T-cell (primary cell): ENCODE data around the gene FGD3. TPM values are rescaled to one million over a fixed set of nuclear protein-coding genes. Genes with fewer than 3 reads are reported as not detected.
A peak's percentile ranks its signal among the peaks of the same experiment; 100 is the strongest.

Source experiments
- ATAC-seq, 4 experiments: fragments of 200-7000 bp in 3 of 4; fragments of 150-1000 bp in 1 of 4; cut with Tn5 transposase; replicated peaks in 1 of 4; 1 replicate in 3 of 4; 2 replicates in 1 of 4; pipeline ENCODE4 v1.10.0; 2021; ENCODE audit warnings: moderate library complexity in 3 of 4, mild to moderate bottlenecking in 2 of 4, moderate number of reproducible peaks in 1 of 4
- CTCF ChIA-PET, 2 donors: fragments of 300-600 bp; sonication (Branson Sonifier 250); formaldehyde crosslinking; loops; one replicate each; lab custom pipeline; 2022; ENCODE audit warnings: antibody characterized with exemption in 2 of 2; lab: Charles Lee
- POLR2A ChIA-PET, 2 donors: fragments of 300-600 bp; sonication (Branson Sonifier 250); formaldehyde crosslinking; loops; one replicate each; lab custom pipeline; 2022; ENCODE audit warnings: antibody characterized with exemption in 2 of 2; lab: Charles Lee
- DNase-seq, 35 experiments: peaks; one replicate each; pipeline versions ENCODE4 v3.0.0 to v3.0.0-alpha.2; 2013 to 2023
- H3K27ac ChIP-seq: one replicate; pipeline ENCODE4 v1.5.1; 2013; ENCODE audit warnings: low read length
- H3K27me3 ChIP-seq, 2 experiments: replicated peaks in 1 of 2; 1 replicate in 1 of 2; 2 replicates in 1 of 2; pipeline versions ENCODE4 v1.6.1 to v1.7.0; 2013; ENCODE audit warnings: low read length in 1 of 2, mixed read lengths in 1 of 2; ENCODE audit not compliant: control insufficient read depth in 2 of 2, insufficient read depth in 2 of 2; ENCODE audit errors: extremely low read depth in 1 of 2
- H3K36me3 ChIP-seq, 2 donors: 1 replicate in 1 of 2; 2 replicates in 1 of 2; pipeline versions ENCODE4 v1.6.1 to v1.7.0; 2013; ENCODE audit warnings: low read length in 1 of 2; ENCODE audit not compliant: control insufficient read depth in 2 of 2, insufficient read depth in 1 of 2; ENCODE audit errors: extremely low read depth in 1 of 2
- H3K4me1 ChIP-seq, 2 experiments: 1 replicate in 1 of 2; 2 replicates in 1 of 2; pipeline versions ENCODE4 v1.6.1 to v1.7.0; 2013; ENCODE audit warnings: low read length in 2 of 2, mixed read lengths in 1 of 2; ENCODE audit not compliant: insufficient read depth in 2 of 2, control insufficient read depth in 1 of 2; ENCODE audit errors: extremely low read depth in 1 of 2
- H3K4me3 ChIP-seq, 2 donors: 1 replicate in 1 of 2; 2 replicates in 1 of 2; pipeline versions ENCODE4 v1.5.1 to v1.7.0; 2013; ENCODE audit warnings: mild to moderate bottlenecking in 2 of 2, low read length in 1 of 2, moderate library complexity in 1 of 2; ENCODE audit not compliant: control insufficient read depth in 1 of 2; ENCODE audit errors: extremely low read depth in 1 of 2
- H3K9me3 ChIP-seq: 2 replicates; pipeline ENCODE4 v1.7.0; 2013
- H3K27ac Mint-ChIP-seq, 2 donors: one replicate each; pipeline ENCODE4 v1.8.0; 2020 to 2021; ENCODE audit warnings: mild to moderate bottlenecking in 2 of 2, mixed read lengths in 2 of 2
- H3K27me3 Mint-ChIP-seq, 2 donors: one replicate each; pipeline ENCODE4 v1.8.0; 2021 to 2022; ENCODE audit warnings: mixed read lengths in 2 of 2
- H3K36me3 Mint-ChIP-seq: one replicate; pipeline ENCODE4 v1.8.0; 2021; ENCODE audit warnings: mixed read lengths
- H3K4me1 Mint-ChIP-seq, 3 donors: one replicate each; pipeline ENCODE4 v1.8.0; 2020 to 2022; ENCODE audit warnings: mixed read lengths in 3 of 3, mild to moderate bottlenecking in 1 of 3
- H3K4me3 Mint-ChIP-seq, 3 donors: one replicate each; pipeline ENCODE4 v1.8.0; 2020 to 2022; ENCODE audit warnings: mild to moderate bottlenecking in 3 of 3, mixed read lengths in 3 of 3, moderate library complexity in 3 of 3
- H3K9me3 Mint-ChIP-seq, 3 donors: one replicate each; pipeline ENCODE4 v1.8.0; 2020 to 2022; ENCODE audit warnings: mixed read lengths in 3 of 3
- WGBS: methylation state at CpG from one replicate; pipeline ENCODE4 v1.1.5; 2013; ENCODE audit warnings: missing lambda C conversion rate; ENCODE audit not compliant: insufficient coverage; 5-methylcytosine and 5-hydroxymethylcytosine counted together
- total RNA-seq, 35 experiments: library from RNA in 6 of 35; stranded (reverse) in 6 of 35; fragments of 120-200 nt in 1 of 35; gene quantifications; one replicate each; pipeline versions ENCODE4 v1.2.1 to v1.2.4 and lab custom pipeline; 2013 to 2026

Gene FGD3
- total RNA-seq, 5 donors from 2014 or later (not counting 1 experiment from before 2014, with no cell fraction given) = 188 to 349 (median 293) TPM

DNA sequence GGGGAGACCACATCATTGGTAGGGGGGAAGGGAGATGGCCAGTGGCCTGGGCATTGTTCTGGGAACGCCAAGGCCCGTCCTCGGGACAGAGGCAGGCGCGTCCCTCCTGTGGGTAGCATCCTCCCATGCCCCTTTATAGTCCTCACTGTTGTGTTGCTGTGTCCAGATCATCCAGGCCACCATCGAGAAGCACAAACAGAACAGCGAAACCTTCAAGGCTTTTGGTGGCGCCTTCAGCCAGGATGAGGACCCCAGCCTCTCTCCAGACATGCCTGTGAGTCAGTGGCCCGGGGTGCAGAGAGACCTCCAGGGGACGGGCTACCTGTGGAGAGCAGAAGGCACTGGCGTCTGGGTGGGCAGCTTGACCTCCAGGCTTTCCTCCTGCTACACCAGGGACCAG lies 72.8 kb downstream of the FGD3 start:
- peaks cover 12 to 65% of the 10 kb centered on the region in 2 experiments for H3K4me1 ChIP-seq
- ChIA-PET CTCF (interaction anchor here in 1 of 2 donors (1.0 kb wide), 1 partner anchor 44 kb away, joined by 3 read pairs; no protein-coding TSS in a partner anchor), POLR2A (no interaction called here)
- 93% methylated on average over 4 of the region's 11 CpGs for WGBS
- Mint-ChIP-seq H3K4me1 (peaks cover 60 to 67% (median 63%) of the 10 kb centered on the region in 3 donors), H3K9me3 (no peaks in the 10 kb centered on the region), H3K27me3 (no peaks in the 10 kb centered on the region), H3K4me3 (no peak overlapping the region), H3K36me3 (peaks cover 61% of the 10 kb centered on the region), H3K27ac (peak overlapping the region; percentile 80 to 91)
- DNase-seq (no peak), ATAC-seq (no peak)
- no peaks in the 10 kb centered on the region for H3K9me3 ChIP-seq
- H3K36me3 ChIP-seq = peaks cover 19 to 99% of the 10 kb centered on the region in 2 donors
- H3K27ac ChIP-seq = peak overlapping the region; percentile 67
- H3K4me3 ChIP-seq = no peak overlapping the region
- no peaks in the 10 kb centered on the region for H3K27me3 ChIP-seq

DNA sequence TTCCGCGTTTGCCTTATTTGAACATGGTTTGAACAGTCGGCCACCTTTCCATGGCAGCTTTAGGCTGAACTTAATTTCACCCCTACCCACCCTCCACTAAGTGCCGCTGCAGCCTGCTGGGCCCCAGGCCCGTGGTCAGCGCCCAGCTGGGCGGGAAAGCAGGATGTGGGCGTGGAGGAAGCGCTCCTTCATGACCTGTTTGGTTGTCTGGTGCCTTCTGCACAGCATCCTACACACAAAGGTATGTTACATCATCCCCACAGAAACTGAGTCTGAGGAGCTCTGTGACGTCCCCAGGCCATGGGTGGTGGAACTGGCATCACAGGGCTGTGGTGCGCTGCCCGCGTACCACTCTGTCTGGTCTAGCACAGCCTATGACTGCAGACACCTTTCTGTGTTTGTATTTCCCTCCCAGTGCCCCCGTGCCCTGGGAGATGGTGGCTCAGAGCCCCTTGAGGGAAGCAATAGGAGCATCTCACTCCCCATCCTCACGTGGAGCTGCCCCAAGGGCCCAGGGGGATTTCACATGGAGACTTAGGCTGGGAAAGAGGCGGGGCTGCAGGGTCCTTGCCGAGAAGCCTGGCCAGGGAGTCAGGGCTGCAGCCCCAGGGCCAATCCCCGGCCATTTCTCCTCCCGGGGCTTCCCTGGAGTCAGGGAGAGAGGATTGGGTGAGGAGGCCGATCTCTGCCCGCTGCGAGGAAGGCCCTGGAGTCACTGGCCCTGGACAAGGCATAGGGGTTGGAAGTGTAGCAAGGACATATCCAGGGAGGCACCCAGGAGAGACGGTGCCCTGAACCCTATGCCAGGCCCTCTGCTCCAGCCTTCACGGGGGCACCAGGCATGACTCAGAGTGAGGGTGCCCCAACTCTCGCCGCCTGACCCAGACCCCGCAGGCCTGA lies 73.7 kb downstream of the FGD3 start:
- peak overlapping the region in 1 of 3 donors; percentile 28 for H3K4me3 Mint-ChIP-seq
- H3K27me3 Mint-ChIP-seq = no peaks in the 10 kb centered on the region
- Histone ChIP-seq H3K4me3 (no peak overlapping the region), H3K27ac (peak overlapping the region; percentile 67), H3K4me1 (peaks cover 21 to 74% of the 10 kb centered on the region in 2 experiments), H3K36me3 (peaks cover 14 to 92% of the 10 kb centered on the region in 2 donors), H3K27me3 (no peaks in the 10 kb centered on the region), H3K9me3 (no peaks in the 10 kb centered on the region)
- H3K27ac Mint-ChIP-seq = peak overlapping the region; percentile 96 to 99
- ChIA-PET POLR2A (no interaction called here), CTCF (interaction anchor here in 1 of 2 donors (0.6 to 1.0 kb wide), 2 partner anchors 43 to 139 kb away, joined by 3 read pairs; no protein-coding TSS in a partner anchor)
- peaks cover 66 to 75% (median 69%) of the 10 kb centered on the region in 3 donors for H3K4me1 Mint-ChIP-seq
- no peaks in the 10 kb centered on the region for H3K9me3 Mint-ChIP-seq
- peak in 2 of 4 experiments; percentile 24 to 91 for ATAC-seq
- H3K36me3 Mint-ChIP-seq = peaks cover 61% of the 10 kb centered on the region
- 85% methylated on average over 10 of the region's 27 CpGs for WGBS
- peak in 25 of 35 experiments; percentile 4 to 71 (median 54) for DNase-seq

DNA sequence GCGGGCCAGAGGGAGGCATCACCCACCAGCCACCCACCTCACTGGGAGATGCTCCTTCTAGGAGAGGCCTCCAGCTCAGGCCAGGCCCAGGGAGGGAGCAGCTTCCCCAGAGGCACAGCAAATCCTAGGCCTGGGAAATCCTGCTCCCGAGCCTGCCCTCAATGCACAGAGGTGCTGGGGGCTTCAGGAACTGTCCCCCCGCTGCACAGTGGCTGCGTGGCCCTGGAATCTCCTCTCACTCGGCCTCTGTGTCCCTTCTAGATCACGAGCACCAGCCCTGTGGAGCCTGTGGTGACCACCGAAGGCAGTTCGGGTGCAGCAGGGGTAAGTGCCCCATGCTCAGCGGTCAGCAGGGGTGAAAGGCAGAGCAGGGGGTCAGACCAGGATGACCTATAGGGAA lies 74.7 kb downstream of the FGD3 start:
- DNase-seq (no peak), ATAC-seq (no peak)
- H3K27me3 Mint-ChIP-seq = no peaks in the 10 kb centered on the region
- peak overlapping the region; percentile 96 to 99 for H3K27ac Mint-ChIP-seq
- H3K4me3 Mint-ChIP-seq = peak overlapping the region in 1 of 3 donors; percentile 7
- Histone ChIP-seq H3K4me3 (no peak overlapping the region), H3K36me3 (peaks cover 19 to 92% of the 10 kb centered on the region in 2 donors), H3K27me3 (no peaks in the 10 kb centered on the region), H3K27ac (peak overlapping the region; percentile 67), H3K4me1 (peaks cover 32 to 84% of the 10 kb centered on the region in 2 experiments), H3K9me3 (no peaks in the 10 kb centered on the region)
- no peaks in the 10 kb centered on the region for H3K9me3 Mint-ChIP-seq
- 95% methylated on average over 8 of the region's 9 CpGs for WGBS
- peaks cover 75 to 86% (median 80%) of the 10 kb centered on the region in 3 donors for H3K4me1 Mint-ChIP-seq
- ChIA-PET CTCF (no interaction called here), POLR2A (no interaction called here)
- peaks cover 61% of the 10 kb centered on the region for H3K36me3 Mint-ChIP-seq

DNA sequence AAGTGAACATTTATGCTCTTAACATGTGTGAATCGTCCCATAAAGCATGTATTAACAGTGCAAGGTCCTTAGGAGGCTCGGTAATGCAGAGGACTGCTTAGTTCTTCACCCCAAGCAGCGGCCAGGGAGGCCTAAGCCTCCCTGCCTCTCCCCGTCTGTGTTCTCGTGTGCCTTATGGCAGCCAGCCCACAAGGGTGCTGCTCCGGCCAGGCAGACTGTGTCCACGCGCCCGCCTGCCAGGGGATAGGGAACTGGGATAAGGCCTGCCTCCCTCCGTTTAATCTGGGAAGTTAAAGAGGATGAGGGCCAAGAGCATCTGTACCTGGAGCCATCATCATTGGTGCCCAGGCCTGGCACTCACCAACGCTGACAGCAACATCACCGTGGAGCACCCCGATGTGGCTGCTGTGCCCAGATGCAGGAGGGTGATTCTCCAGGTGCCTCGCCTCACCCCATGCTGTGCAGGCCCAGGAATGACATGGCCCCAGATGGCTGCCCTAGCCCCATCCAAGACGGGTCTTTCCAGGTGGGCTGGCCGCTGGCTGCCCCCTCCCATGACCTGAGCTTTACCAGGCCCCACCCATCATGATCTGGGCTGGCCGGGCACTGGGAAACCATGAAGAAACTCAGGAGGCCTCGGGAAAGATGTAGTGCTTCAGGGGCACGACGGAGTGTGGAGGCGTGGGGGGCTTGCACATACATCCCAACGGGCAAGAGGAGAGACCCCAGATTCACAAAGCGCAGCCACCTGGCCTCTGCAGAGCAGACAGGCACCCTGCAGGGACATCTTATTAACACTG lies 75.6 kb downstream of the FGD3 start:
- no peak for DNase-seq
- peak overlapping the region; percentile 96 to 99 for H3K27ac Mint-ChIP-seq
- no peaks in the 10 kb centered on the region for H3K9me3 Mint-ChIP-seq
- H3K4me1 Mint-ChIP-seq = peaks cover 84 to 91% (median 84%) of the 10 kb centered on the region in 3 donors
- no peak for ATAC-seq
- CTCF ChIA-PET = no interaction called here
- peak overlapping the region; percentile 67 for H3K27ac ChIP-seq
- H3K36me3 Mint-ChIP-seq = peaks cover 58% of the 10 kb centered on the region
- peaks cover 39 to 86% of the 10 kb centered on the region in 2 experiments for H3K4me1 ChIP-seq
- no peak overlapping the region for H3K4me3 ChIP-seq
- POLR2A ChIA-PET = interaction anchor here in 1 of 2 donors (0.7 kb wide), 1 partner anchor 8 kb away, joined by 5 read pairs; no protein-coding TSS in a partner anchor
- 96% methylated on average over 21 of the region's 23 CpGs for WGBS
- no peaks in the 10 kb centered on the region for H3K27me3 Mint-ChIP-seq
- H3K36me3 ChIP-seq = peaks cover 20 to 86% of the 10 kb centered on the region in 2 donors
- H3K4me3 Mint-ChIP-seq = peak overlapping the region in 1 of 3 donors; percentile 68
- no peaks in the 10 kb centered on the region for H3K9me3 ChIP-seq
- no peaks in the 10 kb centered on the region for H3K27me3 ChIP-seq

DNA sequence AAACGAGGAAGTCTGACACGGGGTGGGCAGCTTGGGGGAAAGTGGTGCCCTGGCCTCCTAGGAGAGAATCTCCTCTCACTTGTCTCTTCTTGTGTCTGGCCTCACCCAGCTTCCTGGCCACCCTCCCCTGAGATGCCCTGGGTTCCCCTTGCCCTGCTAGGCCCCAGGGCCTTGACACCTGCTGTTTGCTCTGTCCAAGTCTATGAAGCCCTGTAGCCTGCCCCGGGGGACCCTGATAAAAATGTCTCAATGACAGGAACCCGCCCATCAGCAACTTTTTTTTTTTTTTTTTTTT lies 76.1 kb downstream of the FGD3 start:
- H3K27me3 Mint-ChIP-seq = no peaks in the 10 kb centered on the region
- peaks cover 84 to 92% (median 84%) of the 10 kb centered on the region in 3 donors for H3K4me1 Mint-ChIP-seq

DNA sequence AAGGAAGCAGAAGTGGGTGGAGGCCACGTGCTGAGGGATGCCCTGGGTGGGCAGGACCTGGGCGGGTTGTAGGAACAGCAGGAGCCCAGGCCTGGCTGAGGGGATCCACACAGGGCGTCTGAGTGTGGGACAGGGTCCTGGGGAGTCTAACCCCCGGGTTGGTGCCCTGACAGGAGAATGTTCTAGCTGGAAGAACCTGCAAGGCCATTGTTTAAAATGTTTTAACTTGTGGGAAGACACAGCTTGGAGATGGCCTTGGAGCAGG lies 77.3 kb downstream of the FGD3 start:
- no peaks in the 10 kb centered on the region for H3K9me3 ChIP-seq

More for the DNA sequence above, 76.1 kb downstream of the FGD3 start:
- ATAC-seq = no peak
- no peak overlapping the region for H3K4me3 ChIP-seq
- 85% methylated on average over 2 of the region's 4 CpGs for WGBS
- no peaks in the 10 kb centered on the region for H3K9me3 ChIP-seq
- no peaks in the 10 kb centered on the region for H3K9me3 Mint-ChIP-seq
- peaks cover 58% of the 10 kb centered on the region for H3K36me3 Mint-ChIP-seq
- H3K27ac Mint-ChIP-seq = peak overlapping the region; percentile 96 to 99
- no peaks in the 10 kb centered on the region for H3K27me3 ChIP-seq
- ChIA-PET CTCF (interaction anchor here in 1 of 2 donors (0.7 kb wide), 2 partner anchors 34 to 43 kb away, joined by 3 read pairs; no protein-coding TSS in a partner anchor), POLR2A (interaction anchor here in 1 of 2 donors (0.7 kb wide), 1 partner anchor 8 kb away, joined by 5 read pairs; no protein-coding TSS in a partner anchor)
- H3K36me3 ChIP-seq = peaks cover 20 to 81% of the 10 kb centered on the region in 2 donors
- no peak for DNase-seq
- H3K27ac ChIP-seq = no peak overlapping the region
- H3K4me1 ChIP-seq = peaks cover 42 to 90% of the 10 kb centered on the region in 2 experiments
- peak overlapping the region in 2 of 3 donors; percentile 28 to 68 for H3K4me3 Mint-ChIP-seq

More for the DNA sequence above, 77.3 kb downstream of the FGD3 start:
- H3K27ac ChIP-seq = peak overlapping the region; percentile 92
- H3K36me3 Mint-ChIP-seq = peaks cover 53% of the 10 kb centered on the region
- peaks cover 81 to 93% (median 84%) of the 10 kb centered on the region in 3 donors for H3K4me1 Mint-ChIP-seq
- DNase-seq = no peak
- ATAC-seq = no peak
- no peaks in the 10 kb centered on the region for H3K27me3 Mint-ChIP-seq
- WGBS = 61% methylated on average over 4 of the region's 4 CpGs
- CTCF ChIA-PET = interaction anchor here in 1 of 2 donors (1.1 kb wide), 1 partner anchor 84 kb away, joined by 3 read pairs; no protein-coding TSS in a partner anchor
- POLR2A ChIA-PET = no interaction called here
- H3K4me1 ChIP-seq = peaks cover 48 to 99% of the 10 kb centered on the region in 2 experiments
- no peaks in the 10 kb centered on the region for H3K9me3 Mint-ChIP-seq
- H3K4me3 ChIP-seq = no peak overlapping the region
- H3K36me3 ChIP-seq = peaks cover 19 to 73% of the 10 kb centered on the region in 2 donors
- peak overlapping the region in 1 of 3 donors; percentile 68 for H3K4me3 Mint-ChIP-seq
- H3K27me3 ChIP-seq = no peaks in the 10 kb centered on the region
- peak overlapping the region; percentile 96 to 99 for H3K27ac Mint-ChIP-seq
